ENCODE data around the gene RAP1GDS1. TPM values are rescaled to one million over a fixed set of nuclear protein-coding genes. Genes with fewer than 3 reads are reported as not detected.

RAP1GDS1 gene
- total RNA-seq, 4 donors from 2014 or later = 36.2 to 40.9 (median 37.9) TPM

DNA sequence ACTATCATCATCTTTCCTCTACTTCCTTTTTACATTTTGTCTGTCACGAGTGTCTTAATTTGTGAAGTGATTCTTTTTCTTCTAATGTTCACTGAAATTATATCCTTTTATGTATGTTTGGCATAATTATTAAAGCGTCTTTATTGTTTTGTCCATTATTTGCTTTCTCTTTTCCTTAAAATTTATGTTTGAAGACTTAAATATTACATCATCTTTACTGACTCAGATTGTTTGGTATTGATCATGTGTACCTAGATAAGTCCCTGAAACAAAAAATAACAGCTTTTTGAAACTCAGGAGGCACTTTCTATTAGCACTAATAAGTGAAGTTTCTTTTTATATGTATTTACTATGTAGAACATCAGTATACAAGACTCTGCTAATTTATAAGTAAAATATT lies 120.1 kb downstream of the RAP1GDS1 start:
- Histone ChIP-seq H3K9me3 (no peaks in the 10 kb centered on the region), H3K27ac (no peak overlapping the region), H3K27me3 (no peaks in the 10 kb centered on the region), H3K4me1 (no peaks in the 10 kb centered on the region), H3K4me3 (replicated peaks in 1 of 3) (no peak overlapping the region), H3K36me3 (no peaks in the 10 kb centered on the region)
- intact Hi-C loops (cut with DNase I) = no loop called here
- 95 to 97% methylated on average over 2 of the region's 2 CpGs for WGBS, 2 donors
- DNase-seq = no peak
- TF ChIP-seq, protein P1, sequence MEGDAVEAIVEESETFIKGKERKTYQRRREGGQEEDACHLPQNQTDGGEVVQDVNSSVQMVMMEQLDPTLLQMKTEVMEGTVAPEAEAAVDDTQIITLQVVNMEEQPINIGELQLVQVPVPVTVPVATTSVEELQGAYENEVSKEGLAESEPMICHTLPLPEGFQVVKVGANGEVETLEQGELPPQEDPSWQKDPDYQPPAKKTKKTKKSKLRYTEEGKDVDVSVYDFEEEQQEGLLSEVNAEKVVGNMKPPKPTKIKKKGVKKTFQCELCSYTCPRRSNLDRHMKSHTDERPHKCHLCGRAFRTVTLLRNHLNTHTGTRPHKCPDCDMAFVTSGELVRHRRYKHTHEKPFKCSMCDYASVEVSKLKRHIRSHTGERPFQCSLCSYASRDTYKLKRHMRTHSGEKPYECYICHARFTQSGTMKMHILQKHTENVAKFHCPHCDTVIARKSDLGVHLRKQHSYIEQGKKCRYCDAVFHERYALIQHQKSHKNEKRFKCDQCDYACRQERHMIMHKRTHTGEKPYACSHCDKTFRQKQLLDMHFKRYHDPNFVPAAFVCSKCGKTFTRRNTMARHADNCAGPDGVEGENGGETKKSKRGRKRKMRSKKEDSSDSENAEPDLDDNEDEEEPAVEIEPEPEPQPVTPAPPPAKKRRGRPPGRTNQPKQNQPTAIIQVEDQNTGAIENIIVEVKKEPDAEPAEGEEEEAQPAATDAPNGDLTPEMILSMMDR (IDR thresholded peaks at IDR 0.05) = no peak
- no peak for TF ChIP-seq POLR2A (IDR thresholded peaks at IDR 0.05)

DNA sequence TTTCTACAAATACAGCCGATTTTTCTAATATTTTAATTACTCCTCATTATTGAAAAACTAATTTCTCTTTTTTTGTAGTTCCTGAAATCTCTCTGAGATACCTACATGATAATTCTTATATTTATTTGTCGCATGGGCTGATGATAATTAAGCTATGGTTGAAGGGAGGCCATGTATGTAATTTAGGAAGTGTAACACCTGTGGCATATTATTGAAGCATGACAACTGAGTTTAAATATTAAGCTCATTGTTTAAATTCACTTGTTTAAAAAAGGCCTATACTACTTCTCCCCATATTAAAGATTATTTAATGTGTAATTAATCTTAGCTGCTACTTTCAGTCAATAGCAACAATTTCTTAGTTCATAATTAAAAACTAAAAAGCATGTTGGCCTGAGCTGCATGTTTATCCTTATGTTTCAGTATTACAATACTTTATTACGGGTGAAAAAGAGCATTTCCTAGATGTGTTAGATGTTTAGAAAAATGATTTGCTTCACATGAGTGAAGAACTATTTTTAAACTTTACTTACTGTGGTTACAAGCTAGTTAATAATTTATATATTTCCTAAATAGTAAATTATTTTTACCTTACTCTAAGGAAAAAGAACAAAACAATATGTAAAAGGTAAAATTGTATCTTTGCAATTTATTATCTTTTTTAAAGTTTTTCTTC lies 122.4 kb downstream of the RAP1GDS1 start:
- no peaks in the 10 kb centered on the region for H3K4me1 ChIP-seq
- no peaks in the 10 kb centered on the region for H3K36me3 ChIP-seq
- no peak overlapping the region for H3K4me3 ChIP-seq (replicated peaks in 1 of 3)
- H3K27me3 ChIP-seq = no peaks in the 10 kb centered on the region
- no peak for DNase-seq
- TF ChIP-seq, protein P1 (IDR thresholded peaks at IDR 0.05) = no peak
- no peak for TF ChIP-seq POLR2A (IDR thresholded peaks at IDR 0.05)
- WGBS, 2 donors = 95% methylated on average over 3 of the region's 3 CpGs
- no peaks in the 10 kb centered on the region for H3K9me3 ChIP-seq
- intact Hi-C loops (cut with DNase I) = no loop called here
- H3K27ac ChIP-seq = no peak overlapping the region

DNA sequence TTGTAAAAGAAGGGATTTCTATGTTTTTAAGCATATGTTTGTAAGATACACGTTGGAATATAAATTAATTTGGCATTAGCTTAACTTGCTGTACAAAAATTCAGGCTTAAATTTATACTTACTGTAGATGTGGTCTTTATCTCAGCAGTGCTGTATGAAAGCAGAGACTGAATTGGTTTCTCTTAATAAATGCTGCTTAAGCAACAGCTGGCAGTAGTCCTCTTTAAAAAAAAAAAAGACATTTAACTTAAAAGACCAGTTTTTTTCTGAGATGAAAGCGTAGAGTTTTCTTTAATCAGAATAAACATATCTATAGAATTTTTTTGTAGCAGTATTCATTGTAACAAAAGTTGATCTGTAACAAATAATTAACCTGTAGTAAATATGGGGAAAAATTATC lies 124.6 kb downstream of the RAP1GDS1 start:
- 88 to 91% methylated on average over 2 of the region's 2 CpGs for WGBS, 2 donors

DNA sequence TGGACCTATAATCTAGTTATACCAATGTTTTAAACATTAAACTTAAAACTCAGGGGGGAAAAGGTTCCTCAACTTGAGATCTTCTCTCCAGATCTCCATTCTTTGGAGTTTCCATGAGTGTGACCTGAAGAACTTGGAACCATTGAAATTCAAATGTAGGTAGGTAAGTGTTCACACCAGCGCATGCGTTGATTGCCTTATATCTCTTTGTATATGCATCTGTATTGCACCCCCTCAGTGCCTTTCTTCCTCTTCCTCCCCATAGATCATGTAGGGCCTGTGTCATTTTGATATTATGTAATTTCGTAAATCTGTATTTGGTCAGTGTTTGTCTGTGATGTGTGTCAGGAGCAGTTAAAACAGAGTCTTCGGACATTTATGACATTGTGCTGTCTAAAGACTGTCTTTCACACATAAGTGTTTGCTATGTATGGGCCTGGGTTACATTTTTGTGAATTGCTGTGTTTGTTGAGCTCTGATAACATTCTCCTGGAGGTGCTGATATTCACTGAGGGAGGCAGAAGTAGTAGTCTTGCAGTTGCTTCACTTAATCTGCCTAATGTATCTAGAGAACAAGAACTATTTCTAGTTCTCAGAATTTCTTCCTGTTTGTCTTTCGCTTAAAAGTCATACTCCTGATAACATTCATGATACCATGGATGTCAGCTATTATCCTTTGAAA lies 126.3 kb downstream of the RAP1GDS1 start:
- no peak overlapping the region for H3K4me3 ChIP-seq (replicated peaks in 1 of 3)
- no peaks in the 10 kb centered on the region for H3K27me3 ChIP-seq
- H3K4me1 ChIP-seq = no peaks in the 10 kb centered on the region
- no peak for DNase-seq
- H3K9me3 ChIP-seq = no peaks in the 10 kb centered on the region
- intact Hi-C loops (cut with DNase I) = no loop called here
- no peak overlapping the region for H3K27ac ChIP-seq
- WGBS, 2 donors = 95 to 97% methylated on average over 5 of the region's 5 CpGs
- no peaks in the 10 kb centered on the region for H3K36me3 ChIP-seq
- TF ChIP-seq, protein P1 (IDR thresholded peaks at IDR 0.05) = no peak
- no peak for TF ChIP-seq POLR2A (IDR thresholded peaks at IDR 0.05)

More for the DNA sequence above, 124.6 kb downstream of the RAP1GDS1 start:
- Histone ChIP-seq H3K27me3 (no peaks in the 10 kb centered on the region), H3K9me3 (no peaks in the 10 kb centered on the region), H3K27ac (no peak overlapping the region), H3K4me3 (replicated peaks in 1 of 3) (no peak overlapping the region), H3K36me3 (no peaks in the 10 kb centered on the region), H3K4me1 (no peaks in the 10 kb centered on the region)
- no peak for TF ChIP-seq POLR2A (IDR thresholded peaks at IDR 0.05)
- TF ChIP-seq, protein P1 (IDR thresholded peaks at IDR 0.05) = no peak
- intact Hi-C loops (cut with DNase I) = no loop called here
- DNase-seq = no peak

DNA sequence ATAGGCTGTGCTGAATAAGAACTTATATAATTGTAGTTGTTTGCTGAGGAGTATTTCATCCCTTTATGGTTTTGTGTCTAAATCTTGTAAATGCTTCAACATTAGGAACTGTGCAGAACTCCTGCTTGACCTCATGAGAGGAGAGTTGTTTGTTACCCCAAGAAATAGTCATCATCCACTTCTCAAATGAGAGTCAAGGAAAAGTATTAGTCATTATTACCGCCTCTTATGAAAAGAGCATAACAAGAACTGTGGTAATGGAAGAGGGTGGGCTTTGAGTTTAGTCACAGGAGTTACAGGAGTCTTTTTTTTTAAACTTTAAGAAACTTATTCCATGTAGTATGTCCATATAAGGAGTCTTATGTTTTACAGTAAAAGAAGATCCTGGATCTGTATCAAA lies 132.9 kb downstream of the RAP1GDS1 start:
- H3K36me3 ChIP-seq = no peaks in the 10 kb centered on the region
- H3K4me3 ChIP-seq (replicated peaks in 1 of 3) = no peak overlapping the region
- H3K9me3 ChIP-seq = no peaks in the 10 kb centered on the region
- H3K4me1 ChIP-seq = no peaks in the 10 kb centered on the region
- no peak for DNase-seq
- WGBS, 2 donors = 97 to 100% methylated on average over 1 of the region's 1 CpG
- intact Hi-C loops (cut with DNase I) = no loop called here
- no peaks in the 10 kb centered on the region for H3K27me3 ChIP-seq
- no peak for TF ChIP-seq POLR2A (IDR thresholded peaks at IDR 0.05)
- TF ChIP-seq, protein P1 (IDR thresholded peaks at IDR 0.05) = no peak
- no peak overlapping the region for H3K27ac ChIP-seq
